Heart left ventricle (tissue), 13 donors: ENCODE results near the gene UEVLD.

Source experiments
- CTCF ChIP-seq, 12 donors: fragments of 200-600 bp; sonication (generic) in 4 of 12; IDR thresholded peaks; one replicate each; pipeline versions ENCODE4 v1.5.0 to v1.8.0; 2018 to 2022; ENCODE audit warnings: antibody characterized with exemption in 12 of 12, mild to moderate bottlenecking in 5 of 12
- POLR2A ChIP-seq, 2 donors: fragments of 450-650 bp; IDR thresholded peaks; one replicate each; pipeline ENCODE4 v1.6.1; 2017; ENCODE audit warnings: antibody characterized with exemption in 2 of 2, mild to moderate bottlenecking in 2 of 2, moderate library complexity in 2 of 2
- donor health status: ischemic (EF 13 %, LVEDD 7.1; RV severe dilation, severe dysfunction).
- donor health status: DM: no; HTN: yes; CAD: no.
- donor health status: DM: no; HTN: no; CAD: no.
- donor health status: ischemic (EF 25% LVEDD 6.9; RV normal size, moderate dysfunction).
- donor health status: ischemic (EF 25% LVEDD 5.7; RV mildly dilated, moderate dysfunction).
- donor health status: ischemic (EF 35%, LVEDD 5.7; RV mildly dilated, moderate dysfunction).
- donor health status: nonischemic (EF 11% LVEDD 7.7; RV severe dilation, severe dysfunction).
- donor health status: DM: yes; HTN: yes; CAD: no.
- donor health status: PGD.
- donor health status: ischemic (EF 29% LVEDD 5.4; RV normal size, mild dysfunction).
- donor health status: nonischemic (EF 23%, LVEDD 6.1; RV moderate dilation, normal function).

- TF ChIP-seq CTCF (IDR thresholded peaks at IDR 0.05) (no peak), POLR2A (IDR thresholded peaks at IDR 0.05) (no peak)
Measured at GRCh38 chr11:18632841-18633240, 44.3 kb upstream of the UEVLD start.
